ENCODE results near the gene GPR31.

The GPR31 gene

GRCh38 chr6:167118839-167119238 lies 38.9 kb downstream of the GPR31 start:
- no peak for DNase-seq (ENCODE audit: low spot score)

GRCh38 chr6:167118006-167118405 lies 39.8 kb downstream of the GPR31 start:
- no peak for DNase-seq (ENCODE audit: low spot score)

- no peak for DNase-seq (ENCODE audit: low spot score)
Measured at GRCh38 chr6:167116838-167117228, 40.9 kb downstream of the GPR31 start.

GRCh38 chr6:167116109-167116837 lies 41.5 kb downstream of the GPR31 start:
- no peak for DNase-seq (ENCODE audit: low spot score)

GRCh38 chr6:167115054-167115453 lies 42.7 kb downstream of the GPR31 start:
- no peak for DNase-seq (ENCODE audit: low spot score)

GRCh38 chr6:167113935-167114910 lies 43.6 kb downstream of the GPR31 start:
- no peak for DNase-seq (ENCODE audit: low spot score)

- no peak for DNase-seq (ENCODE audit: low spot score)
Measured at GRCh38 chr6:167113047-167113754, 44.6 kb downstream of the GPR31 start.

- DNase-seq (ENCODE audit: low spot score), result no peak
Measured at GRCh38 chr6:167112421-167112820, 45.4 kb downstream of the GPR31 start.

- no peak for DNase-seq (ENCODE audit: low spot score)
Measured at GRCh38 chr6:167111597-167111996, 46.2 kb downstream of the GPR31 start.

- no peak for DNase-seq (ENCODE audit: low spot score)
Measured at GRCh38 chr6:167109651-167110050, 48.1 kb downstream of the GPR31 start.

- DNase-seq (ENCODE audit: low spot score), result no peak
Measured at GRCh38 chr6:167108278-167108677, 49.5 kb downstream of the GPR31 start.

- no peak for DNase-seq (ENCODE audit: low spot score)
Measured at GRCh38 chr6:167107787-167108186, 50.0 kb downstream of the GPR31 start.

GRCh38 chr6:167106406-167106805 lies 51.4 kb downstream of the GPR31 start:
- DNase-seq (ENCODE audit: low spot score), result no peak

All from hematopoietic multipotent progenitor cell treated with erythropoietin and hydrocortisone succinate and interleukin-3 and kit ligand, for 15 days (in vitro differentiated cells).